SK-N-SH (cell line): ENCODE data around the gene RAVER1. TPM values are rescaled to one million over a fixed set of nuclear protein-coding genes. Genes with fewer than 3 reads are reported as not detected.
A peak's percentile ranks its signal among the peaks of the same experiment; 100 is the strongest.

Source experiments
- CTCF ChIA-PET: fragments of 300-600, 350-600 bp; formaldehyde crosslinking; extraction: SDS; loops from one replicate; lab custom pipeline; 2021; lab: Yijun Ruan, JAX
- POLR2A ChIA-PET: fragments of 350-600 bp; sonication (Branson Sonifier 250); formaldehyde crosslinking; extraction: SDS; loops from one replicate; lab custom pipeline; 2020; ENCODE audit warnings: antibody characterized with exemption, inconsistent platforms; lab: Yijun Ruan, JAX
- DNase-seq: peaks from one replicate; pipeline ENCODE4 v3.0.0; 2012
- H2AFZ ChIP-seq: fragments of 200-600 bp; sonication (generic); 2 replicates; pipeline ENCODE4 v1.8.1; 2016; ENCODE audit warnings: antibody characterized with exemption, mild to moderate bottlenecking, low read depth
- H3F3A ChIP-seq: fragments of 200-600 bp; sonication (generic); replicated peaks from 2 replicates; pipeline ENCODE3; 2016; ENCODE audit warnings: antibody characterized with exemption, mild to moderate bottlenecking; ENCODE audit not compliant: insufficient read depth
- H3K27ac ChIP-seq, 2 experiments: fragments of 200-500 bp in 1 of 2; fragments of 200-600 bp in 1 of 2; sonication (Bioruptor generic) in 1 of 2; sonication (generic), shearing (Covaris generic) in 1 of 2; 2 replicates each; pipeline versions ENCODE4 v1.5.1 to v1.6.1; 2014 to 2016; ENCODE audit warnings: low read depth in 2 of 2, inconsistent platforms in 1 of 2, low read length in 1 of 2, mild to moderate bottlenecking in 1 of 2, mixed read lengths in 1 of 2
- H3K27me3 ChIP-seq: fragments of 200-600 bp; sonication (generic), shearing (Covaris generic); 2 replicates; pipeline ENCODE4 v1.6.1; 2016; ENCODE audit warnings: mixed run types; ENCODE audit not compliant: insufficient read depth
- H3K36me3 ChIP-seq, 2 experiments: fragments of 200-500 bp in 1 of 2; fragments of 200-600 bp in 1 of 2; sonication (Bioruptor generic) in 1 of 2; sonication (generic) in 1 of 2; replicated peaks in 1 of 2; 2 replicates each; pipeline versions ENCODE3 to v1.5.1; 2014 to 2016; ENCODE audit warnings: low read length in 1 of 2, mild to moderate bottlenecking in 1 of 2; ENCODE audit not compliant: insufficient read depth in 2 of 2, control insufficient read depth in 1 of 2
- H3K4me1 ChIP-seq, 2 experiments: fragments of 200-500 bp in 1 of 2; fragments of 200-600 bp in 1 of 2; sonication (Bioruptor generic) in 1 of 2; sonication (generic), shearing (Covaris generic) in 1 of 2; 2 replicates each; pipeline versions ENCODE4 v1.5.1 to v1.6.1; 2014 to 2016; ENCODE audit warnings: low read depth in 1 of 2, low read length in 1 of 2, mixed run types in 1 of 2; ENCODE audit not compliant: insufficient read depth in 2 of 2, control insufficient read depth in 1 of 2
- H3K4me2 ChIP-seq: fragments of 200-600 bp; sonication (generic), shearing (Covaris generic); 2 replicates; pipeline ENCODE4 v1.6.1; 2017; ENCODE audit warnings: mixed run types
- H3K4me3 ChIP-seq, 2 experiments: fragments of 200-500 bp in 1 of 2; fragments of 200-600 bp in 1 of 2; sonication (Bioruptor generic) in 1 of 2; sonication (generic), shearing (Covaris generic) in 1 of 2; 2 replicates each; pipeline versions ENCODE4 v1.5.1 to v1.8.1; 2014 to 2016; ENCODE audit warnings: low read depth in 2 of 2, inconsistent platforms in 1 of 2, low read length in 1 of 2, mild to moderate bottlenecking in 1 of 2, mixed read lengths in 1 of 2, moderate library complexity in 1 of 2
- H3K79me2 ChIP-seq: fragments of 200-600 bp; sonication (generic); 2 replicates; pipeline ENCODE4 v1.8.1; 2017; ENCODE audit warnings: mild to moderate bottlenecking; ENCODE audit not compliant: insufficient read depth
- H3K9ac ChIP-seq: fragments of 200-600 bp; sonication (generic); 2 replicates; pipeline ENCODE4 v1.6.1; 2017; ENCODE audit warnings: mixed run types
- H3K9me2 ChIP-seq: fragments of 200-600 bp; sonication (generic); 2 replicates; pipeline ENCODE4 v1.6.1; 2017; ENCODE audit warnings: mixed run types
- H3K9me3 ChIP-seq: fragments of 200-600 bp; sonication (generic); 2 replicates; pipeline ENCODE4 v1.6.1; 2017; ENCODE audit warnings: mixed run types, mild to moderate bottlenecking, moderate library complexity
- H4K20me1 ChIP-seq: fragments of 200-600 bp; sonication (generic); 2 replicates; pipeline ENCODE4 v1.6.1; 2017; ENCODE audit warnings: mild to moderate bottlenecking, mixed run types; ENCODE audit not compliant: insufficient read depth
- FOSL2 ChIP-seq: IDR thresholded peaks from 2 replicates; pipeline ENCODE4 v1.4.0; 2012; ENCODE audit warnings: low read depth, mild to moderate bottlenecking, moderate library complexity, borderline replicate concordance
- FOXJ3 ChIP-seq: sonication (generic); formaldehyde crosslinking; IDR thresholded peaks from 2 replicates; pipeline ENCODE4 v1.5.1; 2020; ENCODE audit warnings: mild to moderate bottlenecking, missing genetic modification reagents
- NRF1 ChIP-seq: IDR thresholded peaks from 2 replicates; pipeline ENCODE4 v1.6.1; 2012; ENCODE audit warnings: low read depth, mild to moderate bottlenecking, low read length
- POLR2AphosphoS5 ChIP-seq: IDR thresholded peaks from 2 replicates; pipeline ENCODE4 v1.6.1; 2012; ENCODE audit warnings: low read depth, low read length
- RFX5 ChIP-seq: IDR thresholded peaks from 2 replicates; pipeline ENCODE4 v1.6.1; 2012; ENCODE audit warnings: mild to moderate bottlenecking, improper control_type of control experiment, low read length
- SIN3A ChIP-seq: IDR thresholded peaks from 2 replicates; pipeline ENCODE4 v1.6.1; 2012; ENCODE audit warnings: low read depth, mild to moderate bottlenecking, low read length, moderate library complexity, borderline replicate concordance
- TAF1 ChIP-seq: IDR thresholded peaks from 2 replicates; pipeline ENCODE4 v1.6.1; 2012; ENCODE audit warnings: low read depth, mild to moderate bottlenecking, low read length, moderate library complexity, borderline replicate concordance
- TEAD4 ChIP-seq: IDR thresholded peaks from 2 replicates; pipeline ENCODE4 v1.4.0; 2012; ENCODE audit warnings: mild to moderate bottlenecking, borderline replicate concordance; ENCODE audit not compliant: insufficient read depth
- USF1 ChIP-seq: IDR thresholded peaks from 2 replicates; pipeline ENCODE4 v1.4.0; 2012; ENCODE audit warnings: low read depth, borderline replicate concordance
- WGBS: methylation state at CpG from one replicate; pipeline ENCODE4 v1.1.6; 2017; ENCODE audit warnings: low lambda C conversion rate; 5-methylcytosine and 5-hydroxymethylcytosine counted together
- polyA plus RNA-seq, 3 experiments: library from polyadenylated mRNA; depleted of rRNA; stranded (reverse); fragments of >200 nt; gene quantifications; 2 replicates each; pipeline ENCODE4 v1.2.3, GENCODE V29; 2012
- TF ChIP-seq, protein P1 (sequence below): IDR thresholded peaks from 2 replicates; pipeline ENCODE4 v1.6.1; 2012; ENCODE audit warnings: mild to moderate bottlenecking, low read depth, low read length, moderate library complexity

The RAVER1 gene
- polyA plus RNA-seq, 1 of the 3 experiments (the other 2 are of a cell fraction), result 8.2 TPM

GRCh38 chr19:10290876-10291553, 42.3 kb downstream of the RAVER1 start:
- TF ChIP-seq NRF1 (no peak), SIN3A (peak; percentile 36; the same call in 1 of the 2 replicates)
- peak overlapping the region; percentile 45 to 77 for H3K4me3 ChIP-seq
- ChIA-PET CTCF (interaction anchor here (0.6 to 7.4 kb wide), 13 partner anchors 11 to 152 kb away, joined by 3 to 65 read pairs (median 4); partner anchors contain the start of genes CDC37 and ICAM1), POLR2A (interaction anchor here (0.6 to 1.1 kb wide), 2 partner anchors 8 to 19 kb away, joined by 3 read pairs; no protein-coding TSS in a partner anchor)
- H3K4me1 ChIP-seq, result peaks cover 0 to 39% of the 10 kb centered on the region in 2 experiments; a peak in 1 of 4 replicates
- WGBS, result 3% methylated on average over 19 of the region's 57 CpGs
- H3K27me3 ChIP-seq, result no peaks in the 10 kb centered on the region; the same call in 1 of the 2 replicates
- H3K27ac ChIP-seq, result no peak overlapping the region
- H3F3A ChIP-seq, result peaks cover 6% of the 10 kb centered on the region
- H3K36me3 ChIP-seq, result no peaks in the 10 kb centered on the region
- H3K9me2 ChIP-seq, result no peaks in the 10 kb centered on the region
- H3K9me3 ChIP-seq, result no peaks in the 10 kb centered on the region
- peak overlapping the region; percentile 98 for H3K4me2 ChIP-seq
- DNase-seq, result peak; percentile 70
- peak overlapping the region; percentile 61 for H2AFZ ChIP-seq
- no peaks in the 10 kb centered on the region for H3K79me2 ChIP-seq
- H4K20me1 ChIP-seq, result no peaks in the 10 kb centered on the region
- peak overlapping the region; percentile 39; the same call in 1 of the 2 replicates for H3K9ac ChIP-seq

DNA sequence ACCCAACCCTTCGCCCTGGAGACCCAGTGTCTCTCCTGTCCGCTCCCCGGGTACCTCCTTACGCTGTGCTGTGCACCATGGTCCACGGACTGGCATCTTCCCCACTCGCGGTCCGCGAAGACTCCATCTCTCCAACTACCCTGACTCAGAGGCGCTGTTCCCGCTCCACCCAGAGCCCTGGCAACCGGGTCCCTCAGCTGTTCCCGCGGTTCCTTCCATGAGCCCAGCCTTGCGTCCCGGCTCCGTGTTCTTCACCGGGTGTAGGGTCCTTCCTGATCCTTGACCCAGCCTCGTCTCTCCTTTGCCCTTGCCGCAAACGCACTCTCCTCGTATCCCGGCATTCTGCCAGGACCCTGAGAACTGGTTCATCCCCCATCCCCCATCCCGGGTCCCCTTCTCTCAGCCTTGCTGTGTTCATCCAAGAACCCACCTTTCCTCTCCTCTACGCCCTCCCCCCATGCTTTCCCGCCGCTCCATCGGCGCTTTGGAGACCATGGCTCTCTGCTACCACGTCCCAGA, 42.9 kb downstream of the RAVER1 start:
- CTCF ChIA-PET, result interaction anchor here (0.8 to 7.4 kb wide), 10 partner anchors 9 to 131 kb away, joined by 3 to 65 read pairs (median 8); partner anchors contain the start of genes CDC37 and ICAM1

More for the DNA sequence above, 42.9 kb downstream of the RAVER1 start:
- POLR2A ChIA-PET, result no interaction called here
- peak overlapping the region; percentile 37 to 77; a peak in 3 of 4 replicates for H3K4me3 ChIP-seq
- TF ChIP-seq TEAD4 (no peak), POLR2AphosphoS5 (no peak), TAF1 (no peak), NRF1 (no peak), RFX5 (no peak), FOXJ3 (CRISPR knock-in tag) (no peak), FOSL2 (no peak), USF1 (no peak)
- TF ChIP-seq, protein P1, sequence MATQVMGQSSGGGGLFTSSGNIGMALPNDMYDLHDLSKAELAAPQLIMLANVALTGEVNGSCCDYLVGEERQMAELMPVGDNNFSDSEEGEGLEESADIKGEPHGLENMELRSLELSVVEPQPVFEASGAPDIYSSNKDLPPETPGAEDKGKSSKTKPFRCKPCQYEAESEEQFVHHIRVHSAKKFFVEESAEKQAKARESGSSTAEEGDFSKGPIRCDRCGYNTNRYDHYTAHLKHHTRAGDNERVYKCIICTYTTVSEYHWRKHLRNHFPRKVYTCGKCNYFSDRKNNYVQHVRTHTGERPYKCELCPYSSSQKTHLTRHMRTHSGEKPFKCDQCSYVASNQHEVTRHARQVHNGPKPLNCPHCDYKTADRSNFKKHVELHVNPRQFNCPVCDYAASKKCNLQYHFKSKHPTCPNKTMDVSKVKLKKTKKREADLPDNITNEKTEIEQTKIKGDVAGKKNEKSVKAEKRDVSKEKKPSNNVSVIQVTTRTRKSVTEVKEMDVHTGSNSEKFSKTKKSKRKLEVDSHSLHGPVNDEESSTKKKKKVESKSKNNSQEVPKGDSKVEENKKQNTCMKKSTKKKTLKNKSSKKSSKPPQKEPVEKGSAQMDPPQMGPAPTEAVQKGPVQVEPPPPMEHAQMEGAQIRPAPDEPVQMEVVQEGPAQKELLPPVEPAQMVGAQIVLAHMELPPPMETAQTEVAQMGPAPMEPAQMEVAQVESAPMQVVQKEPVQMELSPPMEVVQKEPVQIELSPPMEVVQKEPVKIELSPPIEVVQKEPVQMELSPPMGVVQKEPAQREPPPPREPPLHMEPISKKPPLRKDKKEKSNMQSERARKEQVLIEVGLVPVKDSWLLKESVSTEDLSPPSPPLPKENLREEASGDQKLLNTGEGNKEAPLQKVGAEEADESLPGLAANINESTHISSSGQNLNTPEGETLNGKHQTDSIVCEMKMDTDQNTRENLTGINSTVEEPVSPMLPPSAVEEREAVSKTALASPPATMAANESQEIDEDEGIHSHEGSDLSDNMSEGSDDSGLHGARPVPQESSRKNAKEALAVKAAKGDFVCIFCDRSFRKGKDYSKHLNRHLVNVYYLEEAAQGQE, result no peak
- TF ChIP-seq, all 33 proteins: peak for 0
- WGBS, result 6% methylated on average over 29 of the region's 30 CpGs
- peak overlapping the region; percentile 98 for H3K4me2 ChIP-seq
- H3K9me3 ChIP-seq, result no peaks in the 10 kb centered on the region
- no peaks in the 10 kb centered on the region for H3K79me2 ChIP-seq
- H3K4me1 ChIP-seq, result peaks cover 0 to 39% of the 10 kb centered on the region in 2 experiments; a peak in 1 of 4 replicates
- no peaks in the 10 kb centered on the region for H3K9me2 ChIP-seq
- H3K27me3 ChIP-seq, result no peaks in the 10 kb centered on the region; the same call in 1 of the 2 replicates
- no peak overlapping the region for H3K27ac ChIP-seq
- DNase-seq, result no peak
- no peaks in the 10 kb centered on the region for H3K36me3 ChIP-seq
- no peak overlapping the region for H3K9ac ChIP-seq
- peaks cover 6% of the 10 kb centered on the region for H3F3A ChIP-seq
- no peaks in the 10 kb centered on the region for H4K20me1 ChIP-seq
- peak overlapping the region; percentile 91 for H2AFZ ChIP-seq
